Activated naive CD8-positive, alpha-beta T cell treated with anti-CD3 and anti-CD28 coated beads, Interleukin-2, amount 10 ng/mL, durations not matched to agents 7 days and 5 days (primary cell): ENCODE measurements around the gene ABCA8. TPM values are rescaled to one million over a fixed set of nuclear protein-coding genes. Genes with fewer than 3 reads are reported as not detected.
"Not testable (repeated sequence)": the region's sequence is repeated elsewhere in the genome, so short reads cannot be mapped to it uniquely, and the experiment has no call there.

ENCODE experiments used
- ATAC-seq: fragments of 150-1000 bp; cut with Tn5 transposase; one replicate; pipeline ENCODE4 v1.10.0; 2021; ENCODE audit warnings: low read depth, moderate library complexity
- POLR2A ChIA-PET: fragments of 350-600 bp; sonication (Branson Sonifier 250); formaldehyde crosslinking; loops from one replicate; lab custom pipeline; 2021; ENCODE audit warnings: antibody characterized with exemption; lab: Charles Lee
- DNase-seq: peaks from one replicate; pipeline ENCODE4 v3.0.0; 2021
- H3K27ac Mint-ChIP-seq: one replicate; pipeline ENCODE4 v1.8.0; 2022; ENCODE audit warnings: mild to moderate bottlenecking, mixed read lengths
- H3K27me3 Mint-ChIP-seq: one replicate; pipeline ENCODE4 v1.8.0; 2022; ENCODE audit warnings: mild to moderate bottlenecking, moderate library complexity, mixed read lengths
- H3K36me3 Mint-ChIP-seq: one replicate; pipeline ENCODE4 v1.8.0; 2021; ENCODE audit warnings: mild to moderate bottlenecking, mixed read lengths
- H3K4me1 Mint-ChIP-seq: one replicate; pipeline ENCODE4 v1.8.0; 2021; ENCODE audit warnings: mixed read lengths
- H3K4me3 Mint-ChIP-seq: one replicate; pipeline ENCODE4 v1.8.0; 2022; ENCODE audit warnings: mild to moderate bottlenecking, moderate library complexity, mixed read lengths
- H3K9me3 Mint-ChIP-seq: one replicate; pipeline ENCODE4 v1.8.0; 2021; ENCODE audit warnings: mixed read lengths
- total RNA-seq, 2 experiments: library from RNA; stranded (reverse); gene quantifications; one replicate each; pipeline ENCODE4 v1.2.3, GENCODE V29; 2021

Gene ABCA8
- not detected for total RNA-seq

- H3K27me3 Mint-ChIP-seq = no peaks in the 10 kb centered on the region
- H3K9me3 Mint-ChIP-seq = no peaks in the 10 kb centered on the region
- no peaks in the 10 kb centered on the region for H3K4me1 Mint-ChIP-seq
- no peak within 1 kb of the TSS for H3K4me3 Mint-ChIP-seq
- POLR2A ChIA-PET = no interaction called here
- no peak within 1 kb of the TSS for H3K27ac Mint-ChIP-seq
- DNase-seq = no peak
- H3K36me3 Mint-ChIP-seq = no peaks in the 10 kb centered on the region
- no peak for ATAC-seq
These were observed at the start of gene ABCA8 for GRCh38 chr17:68955181-68955841. ABCA8 (minus strand) TSS chr17:68955392; CDS start chr17:68942034, 13,358 bp downstream.

- H3K4me3 Mint-ChIP-seq, H3K4me1 Mint-ChIP-seq, DNase-seq, ATAC-seq, H3K27me3 Mint-ChIP-seq, H3K36me3 Mint-ChIP-seq, POLR2A ChIA-PET, H3K27ac Mint-ChIP-seq, H3K9me3 Mint-ChIP-seq: not testable (repeated sequence)
These were observed 49.6 kb upstream of the ABCA8 start for GRCh38 chr17:69004759-69005158.

- DNase-seq, H3K9me3 Mint-ChIP-seq, H3K4me3 Mint-ChIP-seq, H3K4me1 Mint-ChIP-seq, POLR2A ChIA-PET, H3K27ac Mint-ChIP-seq, H3K27me3 Mint-ChIP-seq, H3K36me3 Mint-ChIP-seq, ATAC-seq: not testable (repeated sequence)
These were observed 44.6 kb upstream of the ABCA8 start for GRCh38 chr17:68999743-69000142.

GRCh38 chr17:68993112-68993511 lies 37.9 kb upstream of the ABCA8 start:
- no peak for DNase-seq
- no peaks in the 10 kb centered on the region for H3K36me3 Mint-ChIP-seq

GRCh38 chr17:68987966-68988365 lies 32.8 kb upstream of the ABCA8 start:
- no peak for ATAC-seq
- no peak for DNase-seq
- no peak overlapping the region for H3K4me3 Mint-ChIP-seq
- H3K36me3 Mint-ChIP-seq = no peaks in the 10 kb centered on the region
- H3K9me3 Mint-ChIP-seq = no peaks in the 10 kb centered on the region
- POLR2A ChIA-PET = no interaction called here
- H3K27ac Mint-ChIP-seq = no peak overlapping the region
- no peaks in the 10 kb centered on the region for H3K4me1 Mint-ChIP-seq
- no peaks in the 10 kb centered on the region for H3K27me3 Mint-ChIP-seq

More at GRCh38 chr17:68993112-68993511, 37.9 kb upstream of the ABCA8 start:
- Mint-ChIP-seq H3K4me3 (no peak overlapping the region), H3K4me1 (no peaks in the 10 kb centered on the region), H3K9me3 (peaks cover 1% of the 10 kb centered on the region), H3K27me3 (no peaks in the 10 kb centered on the region), H3K27ac (no peak overlapping the region)
- POLR2A ChIA-PET = no interaction called here
- no peak for ATAC-seq

GRCh38 chr17:68981288-68981687 lies 26.1 kb upstream of the ABCA8 start:
- Mint-ChIP-seq H3K27me3 (no peaks in the 10 kb centered on the region), H3K36me3 (no peaks in the 10 kb centered on the region), H3K9me3 (no peaks in the 10 kb centered on the region), H3K4me1 (no peaks in the 10 kb centered on the region), H3K4me3 (no peak overlapping the region), H3K27ac (no peak overlapping the region)
- DNase-seq (no peak), ATAC-seq (no peak)
- POLR2A ChIA-PET = no interaction called here

GRCh38 chr17:68973098-68973846 lies 18.1 kb upstream of the ABCA8 start:
- POLR2A ChIA-PET = no interaction called here
- DNase-seq (no peak), ATAC-seq (no peak)
- no peaks in the 10 kb centered on the region for H3K36me3 Mint-ChIP-seq
- no peak overlapping the region for H3K4me3 Mint-ChIP-seq
- H3K4me1 Mint-ChIP-seq = no peaks in the 10 kb centered on the region
- H3K27ac Mint-ChIP-seq = no peak overlapping the region
- H3K27me3 Mint-ChIP-seq = no peaks in the 10 kb centered on the region
- peaks cover 2% of the 10 kb centered on the region for H3K9me3 Mint-ChIP-seq

GRCh38 chr17:68972119-68972704 lies 17.0 kb upstream of the ABCA8 start:
- Mint-ChIP-seq H3K4me3 (no peak overlapping the region), H3K27me3 (no peaks in the 10 kb centered on the region), H3K4me1 (no peaks in the 10 kb centered on the region), H3K9me3 (peaks cover 2% of the 10 kb centered on the region), H3K27ac (no peak overlapping the region), H3K36me3 (no peaks in the 10 kb centered on the region)
- ATAC-seq (no peak), DNase-seq (no peak)
- POLR2A ChIA-PET = no interaction called here

GRCh38 chr17:68969101-68969500 lies 13.9 kb upstream of the ABCA8 start:
- ATAC-seq = no peak
- H3K27me3 Mint-ChIP-seq = no peaks in the 10 kb centered on the region
- H3K9me3 Mint-ChIP-seq = no peaks in the 10 kb centered on the region
- no peak overlapping the region for H3K4me3 Mint-ChIP-seq
- no peak overlapping the region for H3K27ac Mint-ChIP-seq
- H3K4me1 Mint-ChIP-seq = no peaks in the 10 kb centered on the region
- H3K36me3 Mint-ChIP-seq = no peaks in the 10 kb centered on the region
- POLR2A ChIA-PET = no interaction called here
- no peak for DNase-seq

GRCh38 chr17:68963958-68964357 lies 8.8 kb upstream of the ABCA8 start:
- POLR2A ChIA-PET = no interaction called here
- H3K27me3 Mint-ChIP-seq = no peaks in the 10 kb centered on the region
- no peaks in the 10 kb centered on the region for H3K9me3 Mint-ChIP-seq
- ATAC-seq (no peak), DNase-seq (no peak)
- no peak overlapping the region for H3K4me3 Mint-ChIP-seq
- H3K27ac Mint-ChIP-seq = no peak overlapping the region
- no peaks in the 10 kb centered on the region for H3K4me1 Mint-ChIP-seq
- H3K36me3 Mint-ChIP-seq = no peaks in the 10 kb centered on the region

GRCh38 chr17:68961214-68961882 lies 6.2 kb upstream of the ABCA8 start:
- no peak overlapping the region for H3K4me3 Mint-ChIP-seq
- no peak overlapping the region for H3K27ac Mint-ChIP-seq
- POLR2A ChIA-PET = no interaction called here
- ATAC-seq = no peak
- H3K9me3 Mint-ChIP-seq = no peaks in the 10 kb centered on the region
- H3K36me3 Mint-ChIP-seq = no peaks in the 10 kb centered on the region
- DNase-seq = no peak
- H3K4me1 Mint-ChIP-seq = no peaks in the 10 kb centered on the region
- H3K27me3 Mint-ChIP-seq = no peaks in the 10 kb centered on the region

- H3K4me3 Mint-ChIP-seq, ATAC-seq, POLR2A ChIA-PET, H3K36me3 Mint-ChIP-seq, H3K27ac Mint-ChIP-seq, H3K27me3 Mint-ChIP-seq, H3K9me3 Mint-ChIP-seq, H3K4me1 Mint-ChIP-seq, DNase-seq: not testable (repeated sequence)
These were observed 3.9 kb upstream of the ABCA8 start for GRCh38 chr17:68959117-68959516.

GRCh38 chr17:68957944-68958343 lies 2.8 kb upstream of the ABCA8 start:
- Mint-ChIP-seq H3K9me3 (no peaks in the 10 kb centered on the region), H3K36me3 (no peaks in the 10 kb centered on the region), H3K4me3 (no peak overlapping the region), H3K4me1 (no peaks in the 10 kb centered on the region), H3K27ac (no peak overlapping the region), H3K27me3 (no peaks in the 10 kb centered on the region)
- DNase-seq (no peak), ATAC-seq (peak; percentile 30)
- POLR2A ChIA-PET = no interaction called here
